HG03378 (cell line): Measurements from ENCODE around the gene DAP3.
"Not testable (repeated sequence)": the region's sequence is repeated elsewhere in the genome, so short reads cannot be mapped to it uniquely, and the experiment has no call there.

Experiments
- ATAC-seq: cut with Tn5 transposase; IDR thresholded peaks from one replicate; pipeline ENCODE4 v1.9.1; 2021; ENCODE audit warnings: mild to moderate bottlenecking, moderate library complexity; ENCODE audit not compliant: unreplicated experiment

DAP3 gene

GRCh38 chr1:155767399-155767989 is 78.6 kb downstream of the DAP3 start:
- ATAC-seq = not testable (repeated sequence)

- no peak for ATAC-seq
Observed at GRCh38 chr1:155769257-155769656, 80.4 kb downstream of the DAP3 start.

GRCh38 chr1:155773221-155773620 is 84.3 kb downstream of the DAP3 start:
- ATAC-seq = no peak

DNA sequence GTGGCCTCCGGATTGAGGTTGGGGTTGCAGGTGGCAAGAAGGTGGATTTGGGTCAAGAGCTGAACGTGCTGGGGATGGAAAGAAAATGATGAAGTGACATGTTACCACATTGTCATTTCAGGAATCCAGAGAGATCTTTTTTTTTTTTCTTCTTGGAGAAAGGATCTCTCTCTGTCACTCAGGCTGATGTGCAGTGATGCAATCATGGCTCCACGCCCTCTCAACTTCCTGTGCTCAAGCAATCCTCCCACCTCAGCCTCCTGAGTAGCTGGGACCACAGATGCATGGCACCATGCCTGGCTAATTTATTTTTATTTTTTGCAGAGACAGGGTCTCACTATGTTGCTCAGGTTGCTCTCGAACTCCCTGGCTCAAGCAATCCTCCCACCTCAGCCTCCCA is 87.5 kb downstream of the DAP3 start:
- ATAC-seq = no peak

GRCh38 chr1:155777582-155777981 is 88.7 kb downstream of the DAP3 start:
- ATAC-seq = no peak
